Mucosa of stomach (tissue), 1 donor: Measurements from ENCODE around the gene TBC1D8.

Source experiments
- H3K27me3 ChIP-seq: one replicate; pipeline ENCODE4 v1.7.0; 2013; ENCODE audit warnings: mild to moderate bottlenecking, low read length; ENCODE audit not compliant: control insufficient read depth, insufficient read depth
- H3K36me3 ChIP-seq: one replicate; pipeline ENCODE4 v1.7.0; 2013; ENCODE audit warnings: low read length; ENCODE audit not compliant: control insufficient read depth, insufficient read depth
- H3K4me1 ChIP-seq: one replicate; pipeline ENCODE4 v1.7.0; 2013; ENCODE audit warnings: mild to moderate bottlenecking, low read length; ENCODE audit not compliant: control insufficient read depth, insufficient read depth
- H3K4me3 ChIP-seq: one replicate; pipeline ENCODE4 v1.7.0; 2013; ENCODE audit warnings: low read length
- H3K9ac ChIP-seq: one replicate; pipeline ENCODE4 v1.7.0; 2013; ENCODE audit warnings: mild to moderate bottlenecking, low read length, moderate library complexity
- H3K9me3 ChIP-seq: one replicate; pipeline ENCODE4 v1.7.0; 2013; ENCODE audit warnings: mild to moderate bottlenecking, low read length, moderate library complexity; ENCODE audit not compliant: control insufficient read depth
- donor health status: Pancreatic carcinoma.

The TBC1D8 gene

GRCh38 chr2:101146535-101146934 is 4.6 kb downstream of the TBC1D8 start:
- Histone ChIP-seq H3K27me3 (no peaks in the 10 kb centered on the region), H3K9me3 (no peaks in the 10 kb centered on the region), H3K4me1 (peaks cover 34% of the 10 kb centered on the region), H3K36me3 (no peaks in the 10 kb centered on the region), H3K9ac (no peak overlapping the region), H3K4me3 (no peak overlapping the region)

GRCh38 chr2:101145406-101145805 is 5.8 kb downstream of the TBC1D8 start:
- Histone ChIP-seq H3K36me3 (no peaks in the 10 kb centered on the region), H3K9me3 (no peaks in the 10 kb centered on the region), H3K27me3 (no peaks in the 10 kb centered on the region), H3K4me1 (peaks cover 41% of the 10 kb centered on the region), H3K9ac (no peak overlapping the region), H3K4me3 (no peak overlapping the region)

GRCh38 chr2:101142163-101142562 is 9.0 kb downstream of the TBC1D8 start:
- Histone ChIP-seq H3K36me3 (no peaks in the 10 kb centered on the region), H3K4me1 (peaks cover 16% of the 10 kb centered on the region)

GRCh38 chr2:101140978-101141655 is 10.1 kb downstream of the TBC1D8 start:
- Histone ChIP-seq H3K9ac (no peak overlapping the region), H3K4me3 (no peak overlapping the region), H3K27me3 (no peaks in the 10 kb centered on the region), H3K4me1 (peaks cover 15% of the 10 kb centered on the region), H3K36me3 (no peaks in the 10 kb centered on the region), H3K9me3 (no peaks in the 10 kb centered on the region)

More at GRCh38 chr2:101142163-101142562, 9.0 kb downstream of the TBC1D8 start:
- Histone ChIP-seq H3K9me3 (no peaks in the 10 kb centered on the region), H3K4me3 (no peak overlapping the region), H3K27me3 (no peaks in the 10 kb centered on the region), H3K9ac (no peak overlapping the region)

- Histone ChIP-seq H3K4me3 (no peak overlapping the region), H3K36me3 (no peaks in the 10 kb centered on the region), H3K27me3 (no peaks in the 10 kb centered on the region), H3K4me1 (peaks cover 15% of the 10 kb centered on the region), H3K9ac (no peak overlapping the region), H3K9me3 (no peaks in the 10 kb centered on the region)
Measured at GRCh38 chr2:101140237-101140636, 10.9 kb downstream of the TBC1D8 start.

GRCh38 chr2:101139495-101139894 is 11.7 kb downstream of the TBC1D8 start:
- H3K36me3 ChIP-seq, result no peaks in the 10 kb centered on the region
- no peak overlapping the region for H3K9ac ChIP-seq
- H3K27me3 ChIP-seq, result no peaks in the 10 kb centered on the region
- peaks cover 15% of the 10 kb centered on the region for H3K4me1 ChIP-seq
- H3K4me3 ChIP-seq, result no peak overlapping the region
- H3K9me3 ChIP-seq, result no peaks in the 10 kb centered on the region

- H3K9ac ChIP-seq, result no peak overlapping the region
- no peaks in the 10 kb centered on the region for H3K9me3 ChIP-seq
- no peaks in the 10 kb centered on the region for H3K27me3 ChIP-seq
- no peak overlapping the region for H3K4me3 ChIP-seq
- H3K4me1 ChIP-seq, result peaks cover 9% of the 10 kb centered on the region
- H3K36me3 ChIP-seq, result no peaks in the 10 kb centered on the region
Measured at GRCh38 chr2:101135412-101136296, 15.5 kb downstream of the TBC1D8 start.

- Histone ChIP-seq H3K4me1 (peaks cover 3% of the 10 kb centered on the region), H3K9ac (no peak overlapping the region), H3K27me3 (no peaks in the 10 kb centered on the region), H3K9me3 (no peaks in the 10 kb centered on the region), H3K36me3 (no peaks in the 10 kb centered on the region), H3K4me3 (no peak overlapping the region)
Measured at GRCh38 chr2:101133492-101134100, 17.6 kb downstream of the TBC1D8 start.

- Histone ChIP-seq H3K36me3 (no peaks in the 10 kb centered on the region), H3K27me3 (no peaks in the 10 kb centered on the region), H3K9me3 (no peaks in the 10 kb centered on the region), H3K4me1 (peaks cover 5% of the 10 kb centered on the region), H3K4me3 (no peak overlapping the region), H3K9ac (no peak overlapping the region)
Measured at GRCh38 chr2:101132202-101132601, 19.0 kb downstream of the TBC1D8 start.

GRCh38 chr2:101130081-101130480 is 21.1 kb downstream of the TBC1D8 start:
- no peak overlapping the region for H3K9ac ChIP-seq
- no peaks in the 10 kb centered on the region for H3K9me3 ChIP-seq
- H3K4me3 ChIP-seq, result no peak overlapping the region
- no peaks in the 10 kb centered on the region for H3K36me3 ChIP-seq
- no peaks in the 10 kb centered on the region for H3K27me3 ChIP-seq
- peaks cover 17% of the 10 kb centered on the region for H3K4me1 ChIP-seq

GRCh38 chr2:101127319-101128056 is 23.7 kb downstream of the TBC1D8 start:
- Histone ChIP-seq H3K4me1 (peaks cover 28% of the 10 kb centered on the region), H3K36me3 (no peaks in the 10 kb centered on the region), H3K4me3 (no peak overlapping the region), H3K9ac (no peak overlapping the region), H3K27me3 (no peaks in the 10 kb centered on the region), H3K9me3 (no peaks in the 10 kb centered on the region)
